A673 (cell line): Measurements from ENCODE around the gene ALDH9A1. TPM values are rescaled to one million over a fixed set of nuclear protein-coding genes. Genes with fewer than 3 reads are reported as not detected.
"Not testable (repeated sequence)": the region's sequence is repeated elsewhere in the genome, so short reads cannot be mapped to it uniquely, and the experiment has no call there.

Source experiments
- BruUV-seq: library from RNA; stranded (reverse); fragments of 400-500 nt; replicated peaks from 2 replicates; lab custom pipeline; 2021; lab: Mats Ljungman, UMichigan
- CTCF ChIA-PET: fragments of 300-600 bp; sonication (Branson Sonifier 250); formaldehyde crosslinking; loops from one replicate; lab custom pipeline; 2022; ENCODE audit warnings: antibody characterized with exemption; lab: Charles Lee
- POLR2A ChIA-PET: fragments of 300-600 bp; sonication (Branson Sonifier 250); formaldehyde crosslinking; loops from one replicate; lab custom pipeline; 2022; ENCODE audit warnings: antibody characterized with exemption; ENCODE audit not compliant: low non-redundant PET; lab: Charles Lee
- DNase-seq: peaks from one replicate; pipeline ENCODE4 v3.0.0-alpha.2; 2015; ENCODE audit warnings: low spot score
- H3K27ac ChIP-seq: fragments of 200-600 bp; sonication (generic); 2 replicates; pipeline ENCODE4 v1.5.1; 2016; ENCODE audit warnings: mixed run types, low read depth, mild to moderate bottlenecking, mixed read lengths, antibody characterized with exemption, low read length; ENCODE audit not compliant: poor library complexity, severe bottlenecking
- H3K27me3 ChIP-seq: fragments of 200-600 bp; sonication (generic); replicated peaks from 2 replicates; pipeline ENCODE4 v1.6.1; 2017; ENCODE audit warnings: mixed run types, low read depth, mild to moderate bottlenecking, mixed read lengths, antibody characterized with exemption, low read length; ENCODE audit not compliant: insufficient read depth, poor library complexity
- H3K36me3 ChIP-seq: fragments of 200-600 bp; sonication (generic); 2 replicates; pipeline ENCODE4 v1.6.1; 2016; ENCODE audit warnings: mixed run types, mild to moderate bottlenecking, mixed read lengths, antibody characterized with exemption, low read length; ENCODE audit not compliant: insufficient read depth, poor library complexity, severe bottlenecking
- H3K4me1 ChIP-seq: fragments of 200-600 bp; sonication (generic); 2 replicates; pipeline ENCODE4 v1.6.1; 2017; ENCODE audit warnings: mixed run types, mild to moderate bottlenecking, mixed read lengths, antibody characterized with exemption, low read length; ENCODE audit not compliant: insufficient read depth, poor library complexity, severe bottlenecking
- H3K4me3 ChIP-seq: fragments of 200-600 bp; sonication (generic); 2 replicates; pipeline ENCODE4 v1.5.1; 2016; ENCODE audit warnings: low read depth, mixed run types, mild to moderate bottlenecking, mixed read lengths, low read length; ENCODE audit not compliant: poor library complexity, severe bottlenecking
- H3K9me3 ChIP-seq: fragments of 200-600 bp; sonication (generic); 2 replicates; pipeline ENCODE4 v1.6.1; 2016; ENCODE audit warnings: mixed run types, low read depth, mild to moderate bottlenecking, mixed read lengths, antibody characterized with exemption, low read length; ENCODE audit not compliant: poor library complexity, severe bottlenecking
- CTCF ChIP-seq: fragments of 300-800, 200-600 bp; sonication (generic); conservative IDR thresholded peaks from 2 replicates; pipeline ENCODE4 v1.5.1; 2017; ENCODE audit warnings: low read depth, mild to moderate bottlenecking, antibody characterized with exemption, low read length, moderate library complexity, mixed read lengths
- EZH2 ChIP-seq: fragments of 200-600 bp; sonication (generic); IDR thresholded peaks from 2 replicates; pipeline ENCODE4 v1.6.1; 2017; ENCODE audit warnings: borderline replicate concordance, low read depth, mild to moderate bottlenecking, mixed read lengths, antibody characterized with exemption, low read length; ENCODE audit not compliant: poor library complexity, severe bottlenecking
- intact Hi-C: fragments of 100-400 bp; cut with micrococcal nuclease; formaldehyde crosslinking; loops from one replicate; pipeline ENCODE4 v1.10.0; 2022; ENCODE audit not compliant: unreplicated experiment
- total RNA-seq: library from RNA; stranded (reverse); gene quantifications from 2 replicates; pipeline ENCODE4 v1.2.3, GENCODE V29; 2021

Gene ALDH9A1
- total RNA-seq, 1 experiment from 2014 or later = 83.0 TPM

GRCh38 chr1:165641231-165641987 lies 57.0 kb downstream of the ALDH9A1 start:
- no peak overlapping the region for H3K4me3 ChIP-seq

GRCh38 chr1:165639821-165640623 lies 58.3 kb downstream of the ALDH9A1 start:
- no peaks in the 10 kb centered on the region for H3K36me3 ChIP-seq
- H3K4me3 ChIP-seq = no peak overlapping the region
- H3K27me3 ChIP-seq = no peaks in the 10 kb centered on the region
- TF ChIP-seq CTCF (no peak), EZH2 (no peak)
- BruUV-seq = no TSS peak
- H3K4me1 ChIP-seq = peaks cover 33% of the 10 kb centered on the region
- no peaks in the 10 kb centered on the region for H3K9me3 ChIP-seq
- H3K27ac ChIP-seq = no peak overlapping the region
- ChIA-PET CTCF (interaction anchor here (0.7 kb wide), 1 partner anchor 257 kb away, joined by 5 read pairs; no protein-coding TSS in a partner anchor), POLR2A (no interaction called here)
- intact Hi-C loops = loop anchor here (10.0 kb wide), 1 partner anchor 125 kb away; the partner anchor contains the start of gene TMCO1
- DNase-seq = no peak

More at GRCh38 chr1:165641231-165641987, 57.0 kb downstream of the ALDH9A1 start:
- no peak for TF ChIP-seq EZH2
- no peak for TF ChIP-seq CTCF
- Histone ChIP-seq H3K27me3 (no peaks in the 10 kb centered on the region), H3K27ac (no peak overlapping the region), H3K36me3 (no peaks in the 10 kb centered on the region), H3K9me3 (no peaks in the 10 kb centered on the region), H3K4me1 (peaks cover 29% of the 10 kb centered on the region)
- BruUV-seq = no TSS peak
- ChIA-PET POLR2A (no interaction called here), CTCF (no interaction called here)
- intact Hi-C loops = no loop called here
- DNase-seq = no peak

GRCh38 chr1:165638211-165638610 lies 60.2 kb downstream of the ALDH9A1 start:
- H3K9me3 ChIP-seq, H3K27me3 ChIP-seq, BruUV-seq, H3K36me3 ChIP-seq, DNase-seq, CTCF ChIA-PET, H3K4me3 ChIP-seq, POLR2A ChIA-PET: not testable (repeated sequence)
- Histone ChIP-seq H3K27ac (peak overlapping the region; percentile 62), H3K4me1 (peaks cover 48% of the 10 kb centered on the region)
- intact Hi-C loops = loop anchor here (10.0 kb wide), 1 partner anchor 127 kb away; the partner anchor contains the start of gene TMCO1
